ENCODE measurements around the gene THAP10. TPM values are rescaled to one million over a fixed set of nuclear protein-coding genes. Genes with fewer than 3 reads are reported as not detected.

Gene THAP10
- total RNA-seq = 2.5 and 3.3 TPM in 2 replicates

DNA sequence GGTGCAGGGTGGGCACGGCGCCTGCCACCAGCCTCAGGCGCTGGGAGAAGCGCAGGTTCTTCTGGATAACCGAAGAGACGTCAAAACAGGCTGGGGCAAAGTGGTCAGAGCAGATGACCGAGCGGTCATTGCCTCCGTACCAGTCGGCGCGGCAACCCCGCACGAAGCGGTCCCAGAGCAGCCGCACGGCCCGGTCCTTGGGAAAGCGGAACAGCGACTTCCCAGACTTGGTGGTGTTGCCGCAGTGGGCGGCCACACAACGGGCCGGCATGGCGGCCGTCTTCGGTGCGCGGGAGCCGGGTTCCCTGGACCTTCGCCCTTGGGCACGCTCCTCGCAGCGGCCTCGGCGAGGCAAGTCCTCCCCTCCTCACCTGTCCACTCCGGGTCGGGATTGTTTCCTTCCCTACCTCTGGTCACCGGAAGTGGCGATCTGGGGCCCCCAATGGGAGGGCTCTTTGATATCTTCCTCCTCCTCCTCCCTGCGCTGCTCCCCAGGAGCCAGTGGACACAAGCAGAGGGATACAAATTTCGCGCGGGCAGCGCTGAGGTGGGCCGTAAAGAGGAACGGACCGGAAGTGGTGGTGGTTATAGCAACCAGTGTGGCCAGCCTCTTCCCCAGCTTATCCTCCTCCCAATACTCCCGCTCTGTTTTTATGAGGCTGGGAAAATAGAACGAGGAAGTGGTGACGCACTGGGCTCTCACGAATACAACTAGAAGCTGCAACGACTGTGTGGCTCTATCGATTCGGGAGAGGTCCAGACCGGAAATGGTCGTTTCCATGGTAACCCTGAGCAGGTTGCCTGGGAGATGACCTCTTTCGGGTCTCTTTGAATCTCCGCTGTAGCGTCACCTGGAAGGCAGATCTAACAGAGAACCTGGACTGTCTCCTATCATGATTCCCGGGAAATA lies at the start of gene THAP10, which contains the start of gene LRRC49:
Gene THAP10, minus strand, starts transcription at position 432 of the 910 bp plus-strand sequence. Its CDS starts 161 bp downstream, at position 271.
Gene LRRC49, plus strand, starts transcription at position 825 of the 910 bp plus-strand sequence. Its CDS starts 69 bp downstream, at position 894.

DNA sequence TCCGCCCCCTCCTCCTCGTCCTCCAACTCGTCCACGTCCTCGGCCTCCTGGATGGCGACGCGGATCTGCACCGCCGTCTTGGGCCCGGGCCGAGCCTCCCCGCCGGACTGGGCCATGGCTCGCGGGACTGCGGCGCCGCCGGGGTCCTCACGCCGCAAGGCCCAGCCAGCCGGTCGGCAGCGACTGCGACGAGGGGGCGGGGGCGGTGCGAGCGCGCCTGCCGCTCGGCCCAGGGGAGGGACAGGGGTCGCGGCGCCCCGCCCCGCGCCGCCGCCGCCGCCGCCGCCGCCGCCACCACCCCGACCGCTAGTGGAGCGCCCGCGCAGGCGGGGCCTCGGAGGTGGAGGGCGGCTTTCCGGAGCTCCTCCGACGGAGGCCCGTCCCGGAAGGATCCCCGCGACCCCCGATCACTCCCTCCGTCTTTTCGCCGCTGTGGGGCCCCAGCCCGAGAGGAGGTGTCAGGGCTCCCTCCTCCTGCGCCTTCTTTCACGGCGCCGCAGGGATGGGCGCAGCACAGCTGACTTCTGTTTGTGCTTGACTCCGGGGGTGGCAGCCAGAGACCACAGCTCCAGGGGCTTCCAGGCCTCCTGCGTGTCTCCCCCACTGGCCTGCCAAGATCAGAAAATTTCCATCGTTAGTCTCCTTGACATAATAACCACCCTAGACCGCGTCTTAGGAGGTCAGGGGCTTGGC lies 38.1 kb downstream of the THAP10 start, which contains the start of gene LARP6:
Gene LARP6, minus strand, starts transcription at position 185 of the 693 bp plus-strand sequence. Its CDS starts 69 bp downstream, at position 116.

Other genes starting within 250 kb of the THAP10 start
- 107 and 164 TPM in 2 replicates for gene UACA, start 128.9 kb downstream of the THAP10 start, total RNA-seq
- gene LARP6, start 38.3 kb downstream of the THAP10 start, total RNA-seq = 69.6 and 110 TPM in 2 replicates
- gene LRRC49, start 393 bp upstream of the THAP10 start, total RNA-seq = 22.3 and 29.4 TPM in 2 replicates
- 31.3 and 52.6 TPM in 2 replicates for gene THSD4, start 223.0 kb upstream of the THAP10 start, total RNA-seq